SK-N-MC (cell line): Measurements from ENCODE around the gene CAMK1D.

Experiments used
- EZH2 ChIP-seq: fragments of 200-600 bp; sonication (generic); IDR thresholded peaks from one replicate; pipeline ENCODE4 v1.6.1; 2017; ENCODE audit warnings: antibody characterized with exemption
- FOXP2 ChIP-seq: optimal IDR thresholded peaks from 2 replicates; pipeline ENCODE3; 2011; ENCODE audit warnings: mild to moderate bottlenecking, moderate library complexity; ENCODE audit not compliant: insufficient read depth; ENCODE audit errors: extremely low read length, control extremely low read depth
- POLR2AphosphoS5 ChIP-seq: IDR thresholded peaks from 2 replicates; pipeline ENCODE4 v1.6.1; 2012; ENCODE audit warnings: mild to moderate bottlenecking, low read depth, low read length, borderline replicate concordance

- TF ChIP-seq EZH2 (no peak), POLR2AphosphoS5 (no peak), FOXP2 (no peak)
Observed at GRCh38 chr10:12348294-12348869, 965 bp upstream of the CAMK1D start.
